NCI-H2081 (cell line): ENCODE measurements around the gene GOLGB1.

Experiments used
- DNase-seq, 2 experiments: peaks; one replicate each; lab custom pipeline; 2025; lab: John Stamatoyannopoulos, UW

GOLGB1 gene

GRCh38 chr3:121629601-121630000 is 119.9 kb downstream of the GOLGB1 start:
- DNase-seq, result no peak

DNA sequence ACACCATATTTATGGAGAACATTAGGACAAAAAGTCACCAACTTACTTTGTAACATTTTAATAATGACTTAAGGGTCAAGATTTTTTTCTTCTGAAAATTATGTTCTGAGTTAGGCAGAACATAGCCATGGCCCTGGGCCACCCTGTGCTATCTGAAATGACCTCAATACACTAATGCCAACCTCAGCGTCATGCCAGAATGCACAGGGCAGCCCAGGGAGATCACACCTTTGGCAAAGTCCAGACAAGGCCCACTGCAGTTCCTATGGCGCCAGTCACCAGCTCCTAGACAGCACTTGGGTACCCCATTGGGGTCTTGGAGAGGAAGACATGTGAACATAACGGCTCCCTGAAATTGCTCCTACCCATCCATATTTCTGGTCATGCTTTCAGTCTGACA is 121.9 kb downstream of the GOLGB1 start:
- no peak for DNase-seq

- no peak for DNase-seq
Measured at GRCh38 chr3:121627211-121627610, 122.3 kb downstream of the GOLGB1 start.

- DNase-seq, result no peak
Measured at GRCh38 chr3:121626495-121626894, 123.0 kb downstream of the GOLGB1 start.

DNA sequence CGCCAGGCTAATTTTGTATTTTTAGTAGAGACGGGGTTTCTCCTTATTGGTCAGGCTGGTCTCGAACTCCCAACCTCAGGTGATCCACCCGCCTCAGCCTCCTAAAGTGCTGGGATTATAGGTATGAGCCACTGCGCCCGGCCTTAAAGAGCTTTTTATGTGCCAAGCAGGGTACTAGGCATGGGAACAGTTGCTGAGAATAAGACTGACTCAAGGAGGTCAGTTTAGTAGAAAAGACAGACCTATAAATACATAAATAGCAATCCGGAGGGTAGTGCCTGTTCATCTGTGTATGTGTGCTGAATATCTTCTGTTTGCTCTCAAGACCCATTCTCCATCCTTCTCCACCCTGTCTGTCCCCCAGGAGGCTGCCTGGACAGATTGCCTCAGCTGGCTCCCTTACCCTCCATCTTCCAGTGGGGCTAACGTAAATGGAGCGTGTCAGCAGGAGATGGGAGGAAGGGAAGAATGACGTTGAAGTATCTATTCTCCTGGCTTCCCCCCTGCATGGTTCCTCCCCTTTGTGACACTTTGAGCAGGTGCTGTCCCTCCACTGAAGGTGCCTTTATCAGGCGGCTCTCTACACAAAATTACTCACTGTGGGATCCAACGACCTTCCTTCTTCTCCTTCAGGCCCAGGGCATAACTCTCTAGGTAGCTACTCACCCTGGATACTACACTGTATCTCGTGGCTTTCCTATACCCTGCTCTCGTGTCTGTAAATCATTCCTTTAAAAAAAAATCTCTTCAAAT is 125.2 kb downstream of the GOLGB1 start:
- no peak for DNase-seq

DNA sequence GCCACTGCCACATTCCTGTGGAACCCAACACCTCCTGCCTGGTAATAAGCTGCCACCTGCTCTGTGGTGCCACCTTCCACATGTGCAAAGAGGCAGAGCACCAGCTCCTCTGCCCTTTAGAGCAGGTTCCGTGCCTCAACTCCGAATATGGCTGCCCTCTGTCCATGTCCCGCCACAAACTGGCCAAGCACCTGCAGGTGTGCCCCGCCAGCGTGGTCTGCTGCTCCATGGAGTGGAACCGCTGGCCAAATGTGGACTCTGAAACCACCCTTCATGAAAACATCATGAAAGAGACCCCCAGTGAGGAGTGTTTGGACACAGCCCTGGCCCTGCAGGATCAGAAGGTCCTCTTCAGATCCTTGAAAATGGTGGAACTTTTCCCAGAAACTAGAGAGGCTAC is 128.1 kb downstream of the GOLGB1 start:
- no peak for DNase-seq

DNA sequence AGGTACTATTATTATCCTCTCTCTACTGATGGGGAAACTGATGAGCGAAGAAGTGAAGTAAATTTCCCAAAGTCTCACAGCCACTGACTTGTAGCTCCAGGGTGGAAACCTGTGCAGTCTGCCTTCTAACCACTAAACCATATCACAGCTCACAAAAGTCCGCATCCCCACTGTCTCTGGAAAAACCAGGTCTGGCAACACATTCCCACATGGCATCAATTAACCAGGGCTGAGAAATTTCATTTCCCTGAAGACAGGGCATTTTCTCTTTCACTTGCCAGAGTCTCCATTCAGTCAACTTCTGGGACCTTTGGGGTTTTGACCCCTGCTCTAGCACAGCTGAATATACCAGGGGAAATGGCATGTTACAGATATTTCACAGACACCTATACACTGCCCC is 129.8 kb downstream of the GOLGB1 start:
- DNase-seq, result no peak
